ENCODE measurements around the gene DIS3L2.
"Not testable (repeated sequence)": the region's sequence is repeated elsewhere in the genome, so short reads cannot be mapped to it uniquely, and the experiment has no call there.

Gene DIS3L2

GRCh38 chr2:232009639-232010274 is 48.2 kb downstream of the DIS3L2 start:
- DNase-seq (ENCODE audit: low read depth): no peak

GRCh38 chr2:232013701-232014353 is 52.3 kb downstream of the DIS3L2 start:
- DNase-seq (ENCODE audit: low read depth): no peak

- no peak for DNase-seq (ENCODE audit: low read depth)
Observed at GRCh38 chr2:232014681-232015080, 53.2 kb downstream of the DIS3L2 start.

- DNase-seq (ENCODE audit: low read depth): no peak
Observed at GRCh38 chr2:232018181-232018580, 56.7 kb downstream of the DIS3L2 start.

GRCh38 chr2:232022718-232023117 is 61.2 kb downstream of the DIS3L2 start:
- no peak for DNase-seq (ENCODE audit: low read depth)

- no peak for DNase-seq (ENCODE audit: low read depth)
Observed at GRCh38 chr2:232023426-232023825, 61.9 kb downstream of the DIS3L2 start.

GRCh38 chr2:232024457-232024856 is 62.9 kb downstream of the DIS3L2 start:
- DNase-seq (ENCODE audit: low read depth): no peak

- no peak for DNase-seq (ENCODE audit: low read depth)
Observed at GRCh38 chr2:232026910-232027309, 65.4 kb downstream of the DIS3L2 start.

- no peak for DNase-seq (ENCODE audit: low read depth)
Observed at GRCh38 chr2:232027530-232027929, 66.0 kb downstream of the DIS3L2 start.

- DNase-seq (ENCODE audit: low read depth): no peak
Observed at GRCh38 chr2:232028071-232028470, 66.6 kb downstream of the DIS3L2 start.

- DNase-seq (ENCODE audit: low read depth): no peak
Observed at GRCh38 chr2:232028631-232029030, 67.1 kb downstream of the DIS3L2 start.

GRCh38 chr2:232029346-232029745 is 67.8 kb downstream of the DIS3L2 start:
- no peak for DNase-seq (ENCODE audit: low read depth)

GRCh38 chr2:232030229-232030628 is 68.7 kb downstream of the DIS3L2 start:
- DNase-seq (ENCODE audit: low read depth): no peak

- DNase-seq (ENCODE audit: low read depth): not testable (repeated sequence)
Observed at GRCh38 chr2:232035292-232035691, 73.8 kb downstream of the DIS3L2 start.

GRCh38 chr2:232036876-232037275 is 75.4 kb downstream of the DIS3L2 start:
- not testable (repeated sequence) for DNase-seq (ENCODE audit: low read depth)

- no peak for DNase-seq (ENCODE audit: low read depth)
Observed at GRCh38 chr2:232038251-232038880, 76.9 kb downstream of the DIS3L2 start.

GRCh38 chr2:232038881-232039485 is 77.5 kb downstream of the DIS3L2 start:
- no peak for DNase-seq (ENCODE audit: low read depth)

GRCh38 chr2:232042911-232043574 is 81.5 kb downstream of the DIS3L2 start:
- DNase-seq (ENCODE audit: low read depth): no peak

- no peak for DNase-seq (ENCODE audit: low read depth)
Observed at GRCh38 chr2:232043966-232044365, 82.5 kb downstream of the DIS3L2 start.

GRCh38 chr2:232049350-232049749 is 87.8 kb downstream of the DIS3L2 start:
- no peak for DNase-seq (ENCODE audit: low read depth)

GRCh38 chr2:232052591-232052990 is 91.1 kb downstream of the DIS3L2 start:
- DNase-seq (ENCODE audit: low read depth): no peak

GRCh38 chr2:232053777-232054176 is 92.3 kb downstream of the DIS3L2 start:
- no peak for DNase-seq (ENCODE audit: low read depth)
